Fibroblast of pulmonary artery (primary cell): ENCODE data around the gene TMEM158.

ENCODE experiments used
- DNase-seq: peaks from one replicate; pipeline ENCODE4 v3.0.0-alpha.2; 2010; ENCODE audit warnings: low read depth
- H3K4me3 ChIP-seq: replicated peaks from 2 replicates; pipeline ENCODE4 v1.5.1; 2011; ENCODE audit warnings: low read depth, mild to moderate bottlenecking, control low read depth, low read length, moderate library complexity
- TF ChIP-seq, protein P1 (sequence below): IDR thresholded peaks from 2 replicates; pipeline ENCODE4 v1.5.1; 2011; ENCODE audit warnings: mild to moderate bottlenecking, control low read depth, low read length, inconsistent platforms; ENCODE audit errors: missing control alignments

The TMEM158 gene

DNA sequence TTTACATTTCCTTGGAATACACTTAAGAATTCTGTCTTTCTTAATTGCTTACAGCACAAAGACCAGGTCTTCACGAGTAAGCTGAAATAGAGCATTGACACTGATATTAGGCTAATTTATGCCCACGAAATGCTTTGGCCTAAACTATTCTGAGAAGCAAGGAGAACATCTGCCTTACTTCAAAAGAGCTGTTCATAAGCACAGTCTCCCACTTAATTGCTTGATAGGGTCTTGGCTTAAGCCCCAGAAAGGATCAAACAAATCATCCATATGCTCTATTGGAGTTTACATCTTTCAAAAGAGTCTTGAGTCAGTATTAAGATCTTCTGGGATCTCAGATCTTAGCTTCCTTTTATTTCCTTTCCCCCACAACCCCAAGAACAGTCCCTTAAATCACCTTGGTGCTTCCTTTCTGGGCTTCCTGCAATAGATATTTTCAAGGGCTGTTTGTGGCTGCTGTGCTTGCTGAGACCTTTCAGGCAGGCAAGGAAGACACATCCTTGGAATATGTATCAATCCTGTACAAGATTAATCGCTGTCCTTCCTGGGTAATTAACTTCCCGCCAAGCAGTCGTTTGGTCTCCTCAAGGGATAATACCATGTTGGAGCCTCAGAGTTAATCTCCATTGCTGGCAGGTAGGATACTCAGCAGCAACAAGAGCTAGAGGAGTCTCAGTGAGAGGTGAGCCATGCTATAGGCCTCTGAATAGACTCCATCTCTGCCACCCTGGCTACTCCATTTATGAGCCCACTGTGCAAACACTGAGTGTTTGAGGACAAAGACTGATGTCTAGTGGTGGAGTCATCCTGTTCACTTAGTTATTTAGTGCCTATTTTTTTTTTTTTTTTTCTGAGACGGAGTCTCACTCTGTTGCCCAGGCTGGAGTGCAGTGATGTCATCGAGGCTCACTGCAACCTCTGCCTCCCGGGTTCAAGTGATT, 37.1 kb downstream of the TMEM158 start:
- H3K4me3 ChIP-seq, result no peak overlapping the region
- TF ChIP-seq, protein P1, sequence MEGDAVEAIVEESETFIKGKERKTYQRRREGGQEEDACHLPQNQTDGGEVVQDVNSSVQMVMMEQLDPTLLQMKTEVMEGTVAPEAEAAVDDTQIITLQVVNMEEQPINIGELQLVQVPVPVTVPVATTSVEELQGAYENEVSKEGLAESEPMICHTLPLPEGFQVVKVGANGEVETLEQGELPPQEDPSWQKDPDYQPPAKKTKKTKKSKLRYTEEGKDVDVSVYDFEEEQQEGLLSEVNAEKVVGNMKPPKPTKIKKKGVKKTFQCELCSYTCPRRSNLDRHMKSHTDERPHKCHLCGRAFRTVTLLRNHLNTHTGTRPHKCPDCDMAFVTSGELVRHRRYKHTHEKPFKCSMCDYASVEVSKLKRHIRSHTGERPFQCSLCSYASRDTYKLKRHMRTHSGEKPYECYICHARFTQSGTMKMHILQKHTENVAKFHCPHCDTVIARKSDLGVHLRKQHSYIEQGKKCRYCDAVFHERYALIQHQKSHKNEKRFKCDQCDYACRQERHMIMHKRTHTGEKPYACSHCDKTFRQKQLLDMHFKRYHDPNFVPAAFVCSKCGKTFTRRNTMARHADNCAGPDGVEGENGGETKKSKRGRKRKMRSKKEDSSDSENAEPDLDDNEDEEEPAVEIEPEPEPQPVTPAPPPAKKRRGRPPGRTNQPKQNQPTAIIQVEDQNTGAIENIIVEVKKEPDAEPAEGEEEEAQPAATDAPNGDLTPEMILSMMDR, result no peak
- no peak for DNase-seq

DNA sequence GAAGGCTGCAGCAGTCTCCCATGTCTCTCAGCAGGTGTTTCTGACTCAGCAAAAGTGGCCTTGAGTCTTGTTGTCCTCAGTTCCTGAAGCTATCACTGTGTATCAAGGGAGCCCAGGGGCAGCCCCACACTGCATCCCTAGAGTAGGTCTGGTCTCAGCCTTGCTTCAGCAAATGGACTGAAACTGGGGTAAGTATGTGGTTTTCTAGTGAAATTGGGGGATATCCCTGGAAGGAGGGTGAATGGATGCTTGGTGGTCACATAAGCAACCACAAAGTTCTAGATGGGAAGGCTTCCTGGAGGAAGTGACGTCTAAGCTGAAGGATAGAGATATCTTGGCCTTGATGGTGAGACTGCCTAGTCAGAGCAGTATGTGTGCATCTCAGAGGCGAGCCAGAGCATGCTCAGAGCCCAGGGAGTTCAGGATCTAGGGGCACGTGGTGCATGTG, 38.4 kb downstream of the TMEM158 start:
- DNase-seq, result no peak
- H3K4me3 ChIP-seq, result no peak overlapping the region
- TF ChIP-seq, protein P1, result no peak

DNA sequence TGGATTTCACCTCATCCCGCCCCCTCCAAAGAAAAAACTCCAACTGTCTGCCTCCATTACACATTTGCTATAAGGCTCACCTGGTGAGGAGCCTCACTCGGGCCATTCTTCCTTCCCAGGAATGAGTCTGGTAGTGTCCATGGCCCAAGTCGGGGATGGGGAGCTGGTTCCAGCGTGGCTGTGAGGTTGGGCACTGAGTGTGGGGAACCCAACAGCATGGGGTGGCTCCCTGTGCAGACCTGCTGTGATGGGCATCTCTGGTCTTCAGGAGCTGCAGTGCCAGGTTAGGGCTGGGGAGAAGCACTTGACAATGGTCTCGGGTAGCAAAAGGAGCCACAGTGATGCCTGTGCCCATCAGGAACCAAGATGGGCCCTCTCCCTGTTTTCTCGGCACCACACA, 39.2 kb downstream of the TMEM158 start:
- no peak for DNase-seq
- TF ChIP-seq, protein P1, result no peak
- H3K4me3 ChIP-seq, result no peak overlapping the region

DNA sequence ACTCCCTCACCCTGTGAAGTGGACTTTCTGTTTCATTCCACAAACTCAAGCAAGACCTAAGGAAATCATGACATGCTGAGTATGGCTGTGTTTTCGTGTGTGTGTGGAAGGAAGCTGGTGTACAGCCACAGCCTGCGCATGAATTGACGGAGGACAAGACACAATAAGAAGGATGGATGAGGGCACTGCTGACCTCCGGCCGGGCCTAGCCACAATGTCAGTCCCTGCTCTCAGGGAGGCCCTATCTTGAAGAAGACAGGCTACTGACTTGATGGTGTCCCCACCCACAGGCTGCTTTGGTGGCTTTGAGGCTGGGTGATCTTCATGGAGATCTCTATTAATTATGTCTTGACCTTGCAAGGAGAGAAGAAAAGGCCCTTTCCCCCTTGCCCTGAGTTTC, 40.6 kb downstream of the TMEM158 start:
- DNase-seq, result no peak
- TF ChIP-seq, protein P1, result no peak
- no peak overlapping the region for H3K4me3 ChIP-seq

DNA sequence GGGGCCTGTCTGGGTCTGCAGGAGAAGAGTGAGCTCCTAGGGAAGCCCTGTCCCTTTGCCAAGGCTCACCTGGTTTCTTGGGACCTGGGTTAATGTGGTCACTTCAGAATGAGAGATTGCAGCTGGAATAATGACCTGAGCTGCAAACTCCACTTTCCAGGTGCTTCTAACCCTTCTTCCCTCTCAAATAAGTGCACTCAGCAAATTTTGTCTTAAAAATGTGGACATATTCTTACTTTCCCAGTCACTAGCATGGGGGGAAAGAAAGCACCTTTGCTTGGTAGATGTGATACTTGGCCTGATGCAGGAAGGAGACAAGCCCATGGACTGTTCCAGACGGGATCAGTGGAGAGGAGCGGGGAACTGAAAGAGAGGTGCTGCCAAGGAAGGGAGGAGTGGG, 41.0 kb downstream of the TMEM158 start:
- no peak for DNase-seq
- TF ChIP-seq, protein P1, result no peak
- no peak overlapping the region for H3K4me3 ChIP-seq

DNA sequence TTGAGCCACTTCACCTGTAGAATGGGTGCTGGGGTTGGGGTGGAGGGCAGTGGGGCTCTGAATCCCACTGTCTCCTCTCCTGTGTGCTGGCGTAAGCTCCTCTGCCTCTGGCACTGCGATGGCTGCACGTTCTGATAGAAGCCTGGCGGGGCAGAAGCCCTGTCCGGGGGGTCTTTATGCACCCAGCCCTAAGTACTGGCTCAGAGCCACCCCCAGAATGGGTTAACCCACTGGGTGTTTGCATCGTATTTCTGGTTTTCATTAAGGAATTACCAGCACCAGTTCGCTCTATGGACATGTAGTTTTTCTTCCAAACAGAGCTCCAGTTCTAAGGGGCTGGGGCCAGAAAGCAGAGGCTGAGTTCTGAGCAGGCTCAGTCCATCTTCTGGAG, 42.2 kb downstream of the TMEM158 start:
- no peak for DNase-seq
- TF ChIP-seq, protein P1, result no peak
- H3K4me3 ChIP-seq, result no peak overlapping the region
